ENCODE measurements around the gene CHL1. TPM values are rescaled to one million over a fixed set of nuclear protein-coding genes. Genes with fewer than 3 reads are reported as not detected.

CHL1 gene
- total RNA-seq, 4 donors from 2014 or later: 1.6 to 61.1 (median 5.3) TPM

DNA sequence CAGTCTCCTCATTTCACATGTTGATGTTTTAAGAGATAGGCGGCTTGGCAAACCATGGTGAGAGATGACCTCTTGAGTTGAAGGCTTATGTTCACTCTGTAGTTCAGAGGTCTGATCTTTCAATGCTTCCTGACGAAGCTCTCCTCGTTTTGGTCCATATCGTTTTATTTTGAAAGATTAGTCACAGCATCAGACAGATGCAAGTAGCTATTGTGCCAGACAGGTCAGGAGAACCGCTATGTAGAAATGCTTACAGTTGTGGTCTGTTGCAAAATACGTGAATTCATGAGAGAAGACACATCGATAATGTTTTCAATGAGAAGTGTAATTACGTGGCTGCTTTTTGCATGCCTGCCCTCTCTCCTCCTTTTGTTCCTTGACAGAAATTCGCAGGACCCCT, 47.5 kb downstream of the CHL1 start:
- Histone ChIP-seq H3K9me3 (no peaks in the 10 kb centered on the region), H3K4me1 (no peaks in the 10 kb centered on the region), H3K27ac (no peak overlapping the region), H3K27me3 (no peaks in the 10 kb centered on the region), H3K36me3 (no peaks in the 10 kb centered on the region), H3K4me3 (no peak overlapping the region)
- no peak for TF ChIP-seq POLR2A (IDR thresholded peaks at IDR 0.05)
- TF ChIP-seq, protein P1, sequence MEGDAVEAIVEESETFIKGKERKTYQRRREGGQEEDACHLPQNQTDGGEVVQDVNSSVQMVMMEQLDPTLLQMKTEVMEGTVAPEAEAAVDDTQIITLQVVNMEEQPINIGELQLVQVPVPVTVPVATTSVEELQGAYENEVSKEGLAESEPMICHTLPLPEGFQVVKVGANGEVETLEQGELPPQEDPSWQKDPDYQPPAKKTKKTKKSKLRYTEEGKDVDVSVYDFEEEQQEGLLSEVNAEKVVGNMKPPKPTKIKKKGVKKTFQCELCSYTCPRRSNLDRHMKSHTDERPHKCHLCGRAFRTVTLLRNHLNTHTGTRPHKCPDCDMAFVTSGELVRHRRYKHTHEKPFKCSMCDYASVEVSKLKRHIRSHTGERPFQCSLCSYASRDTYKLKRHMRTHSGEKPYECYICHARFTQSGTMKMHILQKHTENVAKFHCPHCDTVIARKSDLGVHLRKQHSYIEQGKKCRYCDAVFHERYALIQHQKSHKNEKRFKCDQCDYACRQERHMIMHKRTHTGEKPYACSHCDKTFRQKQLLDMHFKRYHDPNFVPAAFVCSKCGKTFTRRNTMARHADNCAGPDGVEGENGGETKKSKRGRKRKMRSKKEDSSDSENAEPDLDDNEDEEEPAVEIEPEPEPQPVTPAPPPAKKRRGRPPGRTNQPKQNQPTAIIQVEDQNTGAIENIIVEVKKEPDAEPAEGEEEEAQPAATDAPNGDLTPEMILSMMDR (IDR thresholded peaks at IDR 0.05): no peak
- DNase-seq: no peak

- Histone ChIP-seq H3K36me3 (no peaks in the 10 kb centered on the region), H3K9me3 (no peaks in the 10 kb centered on the region), H3K27ac (no peak overlapping the region), H3K4me3 (no peak overlapping the region), H3K4me1 (no peaks in the 10 kb centered on the region), H3K27me3 (no peaks in the 10 kb centered on the region)
- TF ChIP-seq POLR2A (IDR thresholded peaks at IDR 0.05): no peak
- TF ChIP-seq, protein P1 (IDR thresholded peaks at IDR 0.05): no peak
- DNase-seq: no peak
Observed at GRCh38 chr3:247916-248315, 51.4 kb downstream of the CHL1 start.

DNA sequence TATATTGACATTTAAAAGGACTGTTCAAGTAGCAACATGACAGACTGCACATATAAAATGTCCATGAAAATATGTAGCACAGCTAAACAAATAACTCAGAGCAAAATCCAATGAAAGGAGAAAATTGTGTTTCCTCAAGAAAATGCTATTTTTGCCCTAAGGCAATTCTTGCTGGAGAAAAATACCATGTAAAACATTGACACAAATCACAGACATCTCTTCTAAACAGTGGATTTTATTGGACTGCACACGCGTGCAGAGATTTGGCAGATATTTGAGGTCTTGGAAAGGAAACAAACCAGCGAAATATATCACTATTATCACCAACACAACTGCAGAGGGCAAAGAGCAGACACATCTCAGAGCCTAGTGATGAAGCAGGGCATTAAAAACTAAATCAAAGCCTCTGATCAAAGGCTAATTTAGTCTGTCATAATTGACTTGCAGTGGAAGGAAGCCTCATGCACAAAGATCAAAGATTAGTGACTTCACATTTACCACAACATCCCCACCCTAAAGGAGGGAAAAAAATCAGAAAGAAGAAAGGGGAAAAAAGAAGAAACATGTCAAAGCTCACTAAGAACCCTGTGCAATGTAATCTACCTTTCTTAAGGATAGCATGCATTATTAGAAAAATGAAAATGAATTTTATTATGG, 52.4 kb downstream of the CHL1 start:
- Histone ChIP-seq H3K27me3 (no peaks in the 10 kb centered on the region), H3K4me3 (no peak overlapping the region), H3K36me3 (no peaks in the 10 kb centered on the region), H3K27ac (no peak overlapping the region), H3K4me1 (no peaks in the 10 kb centered on the region), H3K9me3 (no peaks in the 10 kb centered on the region)
- no peak for DNase-seq
- TF ChIP-seq, protein P1 (IDR thresholded peaks at IDR 0.05): no peak
- TF ChIP-seq POLR2A (IDR thresholded peaks at IDR 0.05): no peak

GRCh38 chr3:249587-250262, 53.2 kb downstream of the CHL1 start:
- no peak for TF ChIP-seq POLR2A (IDR thresholded peaks at IDR 0.05)
- TF ChIP-seq, protein P1 (IDR thresholded peaks at IDR 0.05): no peak
- DNase-seq: no peak
- Histone ChIP-seq H3K27me3 (no peaks in the 10 kb centered on the region), H3K4me3 (no peak overlapping the region), H3K36me3 (no peaks in the 10 kb centered on the region), H3K9me3 (no peaks in the 10 kb centered on the region), H3K27ac (no peak overlapping the region), H3K4me1 (no peaks in the 10 kb centered on the region)

GRCh38 chr3:256501-256900, 59.9 kb downstream of the CHL1 start:
- TF ChIP-seq, protein P1 (IDR thresholded peaks at IDR 0.05): no peak
- no peak for TF ChIP-seq POLR2A (IDR thresholded peaks at IDR 0.05)
- Histone ChIP-seq H3K27me3 (no peaks in the 10 kb centered on the region), H3K4me3 (no peak overlapping the region), H3K4me1 (no peaks in the 10 kb centered on the region), H3K27ac (no peak overlapping the region), H3K9me3 (no peaks in the 10 kb centered on the region), H3K36me3 (no peaks in the 10 kb centered on the region)
- no peak for DNase-seq

Measured in Peyer's patch (tissue), 4 donors.